DND-41 (cell line): Measurements from ENCODE around the gene MKI67.

Source experiments
- EZH2 ChIP-seq: IDR thresholded peaks from 3 replicates; pipeline ENCODE4 v1.6.1; 2012; ENCODE audit warnings: borderline replicate concordance, low read depth, mild to moderate bottlenecking, moderate library complexity, low read length, inconsistent platforms; ENCODE audit not compliant: severe bottlenecking
- TF ChIP-seq, protein P1 (sequence below): IDR thresholded peaks from 2 replicates; pipeline ENCODE4 v1.5.1; 2012; ENCODE audit warnings: borderline replicate concordance, low read length, moderate library complexity, mild to moderate bottlenecking; ENCODE audit not compliant: poor library complexity, severe bottlenecking; ENCODE audit errors: extremely low read depth

GRCh38 chr10:128125416-128125943 is 743 bp downstream of the MKI67 start:
- TF ChIP-seq, protein P1, sequence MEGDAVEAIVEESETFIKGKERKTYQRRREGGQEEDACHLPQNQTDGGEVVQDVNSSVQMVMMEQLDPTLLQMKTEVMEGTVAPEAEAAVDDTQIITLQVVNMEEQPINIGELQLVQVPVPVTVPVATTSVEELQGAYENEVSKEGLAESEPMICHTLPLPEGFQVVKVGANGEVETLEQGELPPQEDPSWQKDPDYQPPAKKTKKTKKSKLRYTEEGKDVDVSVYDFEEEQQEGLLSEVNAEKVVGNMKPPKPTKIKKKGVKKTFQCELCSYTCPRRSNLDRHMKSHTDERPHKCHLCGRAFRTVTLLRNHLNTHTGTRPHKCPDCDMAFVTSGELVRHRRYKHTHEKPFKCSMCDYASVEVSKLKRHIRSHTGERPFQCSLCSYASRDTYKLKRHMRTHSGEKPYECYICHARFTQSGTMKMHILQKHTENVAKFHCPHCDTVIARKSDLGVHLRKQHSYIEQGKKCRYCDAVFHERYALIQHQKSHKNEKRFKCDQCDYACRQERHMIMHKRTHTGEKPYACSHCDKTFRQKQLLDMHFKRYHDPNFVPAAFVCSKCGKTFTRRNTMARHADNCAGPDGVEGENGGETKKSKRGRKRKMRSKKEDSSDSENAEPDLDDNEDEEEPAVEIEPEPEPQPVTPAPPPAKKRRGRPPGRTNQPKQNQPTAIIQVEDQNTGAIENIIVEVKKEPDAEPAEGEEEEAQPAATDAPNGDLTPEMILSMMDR: no peak
- TF ChIP-seq EZH2: no peak
